Gastrocnemius medialis (tissue), 4 donors: ENCODE measurements around the gene MFSD11. TPM values are rescaled to one million over a fixed set of nuclear protein-coding genes. Genes with fewer than 3 reads are reported as not detected.

Experiments
- ATAC-seq, 2 donors: fragments of 150-250 bp; one replicate each; pipeline ENCODE4 v1.9.1; 2016
- DNase-seq, 2 donors: peaks; one replicate each; pipeline ENCODE4 v3.0.0-alpha.2; 2019
- H3K27ac ChIP-seq, 4 donors: fragments of 200-600 bp; sonication (generic); 1 replicate in 1 of 4; 2 replicates in 3 of 4; pipeline ENCODE4 v1.5.1; 2016 to 2018; ENCODE audit warnings: mild to moderate bottlenecking in 2 of 4, moderate library complexity in 1 of 4
- H3K27me3 ChIP-seq, 3 donors: fragments of 200-600 bp; sonication (generic) in 2 of 3; 1 replicate in 1 of 3; 2 replicates in 2 of 3; pipeline versions ENCODE4 v1.5.1 to v1.6.0; 2016 to 2019; ENCODE audit warnings: mild to moderate bottlenecking in 1 of 3, moderate library complexity in 1 of 3
- H3K36me3 ChIP-seq, 2 donors: fragments of 200-600 bp; sonication (generic) in 1 of 2; one replicate each; pipeline ENCODE4 v1.5.1; 2017 to 2018
- H3K4me1 ChIP-seq, 2 donors: fragments of 200-600 bp; sonication (generic) in 1 of 2; one replicate each; pipeline ENCODE4 v1.5.1; 2016 to 2017; ENCODE audit warnings: mild to moderate bottlenecking in 2 of 2
- H3K4me3 ChIP-seq, 4 donors: fragments of 200-600 bp; sonication (generic) in 3 of 4; 1 replicate in 1 of 4; 2 replicates in 3 of 4; pipeline ENCODE4 v1.5.1; 2016 to 2019; ENCODE audit warnings: mild to moderate bottlenecking in 2 of 4
- H3K9me3 ChIP-seq, 3 donors: fragments of 200-600 bp; sonication (generic) in 2 of 3; 1 replicate in 1 of 3; 2 replicates in 2 of 3; pipeline ENCODE4 v1.5.1; 2016 to 2019
- POLR2A ChIP-seq, 2 donors: fragments of 450-650 bp; IDR thresholded peaks; one replicate each; pipeline ENCODE4 v1.6.1; 2017; ENCODE audit warnings: antibody characterized with exemption in 2 of 2, mild to moderate bottlenecking in 2 of 2, moderate library complexity in 2 of 2
- in situ Hi-C, 4 donors: fragments of 200-750 bp; cut with MboI; loops; one replicate each; pipeline versions ENCODE4 v1.15.0 to v1.8.0; 2017; ENCODE audit warnings: low sequenced_read_pairs in 4 of 4
- intact Hi-C: fragments of 100-400 bp; cut with DNase I; formaldehyde crosslinking; loops from one replicate; pipeline ENCODE4 v1.15.1; 2023; ENCODE audit warnings: low total_unique reads
- total RNA-seq, 4 donors: library from RNA; depleted of rRNA; stranded (reverse); fragments of >200 nt; gene quantifications; one replicate each; pipeline versions ENCODE4 v1.1.0 to v1.2.3, GENCODE V29; 2016
- TF ChIP-seq, protein P1 (sequence below), 5 experiments: fragments of 450-650 bp in 3 of 5; fragments of 200-600 bp in 2 of 5; sonication (generic) in 2 of 5; IDR thresholded peaks in 4 of 5; conservative IDR thresholded peaks in 1 of 5; 1 replicate in 4 of 5; 2 replicates in 1 of 5; pipeline ENCODE4 v1.5.1; 2016 to 2019; ENCODE audit warnings: antibody characterized with exemption in 5 of 5, mild to moderate bottlenecking in 3 of 5, moderate library complexity in 3 of 5

MFSD11 gene
- total RNA-seq, 4 donors from 2014 or later: 14.0 to 24.2 (median 19.5) TPM

DNA sequence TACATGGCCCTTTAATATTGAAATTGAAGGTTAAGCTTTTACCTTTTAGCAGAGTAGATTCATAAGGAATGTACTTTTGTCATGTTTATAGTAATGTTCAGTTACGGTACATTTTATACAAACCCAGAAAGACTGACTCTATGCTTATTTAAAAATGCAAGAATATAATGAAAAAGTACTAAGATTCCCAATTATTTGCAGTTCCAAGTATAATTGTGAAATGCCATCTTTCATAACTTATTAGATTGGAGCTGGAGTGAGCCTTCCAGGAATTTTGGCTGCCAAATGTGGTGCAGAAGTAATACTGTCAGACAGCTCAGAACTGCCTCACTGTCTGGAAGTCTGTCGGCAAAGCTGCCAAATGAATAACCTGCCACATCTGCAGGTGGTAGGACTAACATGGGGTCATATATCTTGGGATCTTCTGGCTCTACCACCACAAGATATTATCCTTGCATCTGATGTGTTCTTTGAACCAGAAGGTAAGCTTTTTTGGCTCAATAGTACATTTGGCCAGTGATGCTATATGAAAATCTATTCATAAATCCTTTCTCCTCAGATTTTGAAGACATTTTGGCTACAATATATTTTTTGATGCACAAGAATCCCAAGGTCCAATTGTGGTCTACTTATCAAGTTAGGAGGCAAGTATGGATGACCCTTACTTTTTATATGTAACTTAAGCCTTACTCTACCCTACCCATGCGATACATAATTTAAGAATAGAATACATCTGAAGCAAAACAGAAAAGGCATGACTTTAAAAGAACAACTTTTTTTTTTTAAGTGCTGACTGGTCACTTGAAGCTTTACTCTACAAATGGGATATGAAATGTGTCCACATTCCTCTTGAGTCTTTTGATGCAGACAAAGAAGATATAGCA lies 4.9 kb upstream of the MFSD11 start:
- ATAC-seq: no peak
- peaks cover 55% of the 10 kb centered on the region in 2 donors for H3K4me1 ChIP-seq
- H3K4me3 ChIP-seq: no peak overlapping the region
- TF ChIP-seq, protein P1, sequence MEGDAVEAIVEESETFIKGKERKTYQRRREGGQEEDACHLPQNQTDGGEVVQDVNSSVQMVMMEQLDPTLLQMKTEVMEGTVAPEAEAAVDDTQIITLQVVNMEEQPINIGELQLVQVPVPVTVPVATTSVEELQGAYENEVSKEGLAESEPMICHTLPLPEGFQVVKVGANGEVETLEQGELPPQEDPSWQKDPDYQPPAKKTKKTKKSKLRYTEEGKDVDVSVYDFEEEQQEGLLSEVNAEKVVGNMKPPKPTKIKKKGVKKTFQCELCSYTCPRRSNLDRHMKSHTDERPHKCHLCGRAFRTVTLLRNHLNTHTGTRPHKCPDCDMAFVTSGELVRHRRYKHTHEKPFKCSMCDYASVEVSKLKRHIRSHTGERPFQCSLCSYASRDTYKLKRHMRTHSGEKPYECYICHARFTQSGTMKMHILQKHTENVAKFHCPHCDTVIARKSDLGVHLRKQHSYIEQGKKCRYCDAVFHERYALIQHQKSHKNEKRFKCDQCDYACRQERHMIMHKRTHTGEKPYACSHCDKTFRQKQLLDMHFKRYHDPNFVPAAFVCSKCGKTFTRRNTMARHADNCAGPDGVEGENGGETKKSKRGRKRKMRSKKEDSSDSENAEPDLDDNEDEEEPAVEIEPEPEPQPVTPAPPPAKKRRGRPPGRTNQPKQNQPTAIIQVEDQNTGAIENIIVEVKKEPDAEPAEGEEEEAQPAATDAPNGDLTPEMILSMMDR (IDR thresholded peaks at IDR 0.05 in 4 of 5, conservative IDR thresholded peaks at IDR 0.05 in 1 of 5): no peak
- TF ChIP-seq POLR2A (IDR thresholded peaks at IDR 0.05): no peak
- H3K9me3 ChIP-seq: no peaks in the 10 kb centered on the region
- H3K27ac ChIP-seq: peak overlapping the region; percentile 96 to 99 (median 99)
- H3K36me3 ChIP-seq: peaks cover 3 to 46% of the 10 kb centered on the region in 2 donors
- in situ Hi-C loops: no loop called here
- DNase-seq: peak in 1 of 2 donors; percentile 41
- no peaks in the 10 kb centered on the region for H3K27me3 ChIP-seq
- intact Hi-C loops: loop anchor here (10.0 kb wide), 1 partner anchor 468 kb away; the partner anchor contains the start of gene UBALD2

DNA sequence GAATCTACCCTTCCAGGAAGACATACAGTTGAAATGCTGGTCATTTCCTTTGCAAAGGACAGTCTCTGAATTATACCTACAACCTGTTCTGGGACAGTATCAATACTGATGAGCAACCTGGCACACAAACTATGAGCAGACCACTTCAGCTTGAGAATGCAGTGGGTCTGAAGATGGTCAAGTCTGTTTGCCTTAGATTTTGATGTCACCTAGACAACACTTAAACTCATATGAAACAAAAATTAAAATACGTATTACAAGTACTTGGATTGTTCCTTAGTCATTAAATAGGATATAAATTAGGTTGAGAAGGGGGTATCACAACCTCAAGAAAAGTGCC lies 4.3 kb upstream of the MFSD11 start:
- peak overlapping the region; percentile 96 to 99 (median 99) for H3K27ac ChIP-seq
- peaks cover 3 to 46% of the 10 kb centered on the region in 2 donors for H3K36me3 ChIP-seq
- no peak for ATAC-seq
- TF ChIP-seq, protein P1 (IDR thresholded peaks at IDR 0.05 in 4 of 5, conservative IDR thresholded peaks at IDR 0.05 in 1 of 5): no peak
- no peak for TF ChIP-seq POLR2A (IDR thresholded peaks at IDR 0.05)
- intact Hi-C loops: loop anchor here (10.0 kb wide), 1 partner anchor 469 kb away; the partner anchor contains the start of gene UBALD2
- no peaks in the 10 kb centered on the region for H3K27me3 ChIP-seq
- no peak overlapping the region for H3K4me3 ChIP-seq
- in situ Hi-C loops: no loop called here
- H3K4me1 ChIP-seq: peaks cover 56 to 57% of the 10 kb centered on the region in 2 donors
- DNase-seq: no peak
- H3K9me3 ChIP-seq: no peaks in the 10 kb centered on the region

DNA sequence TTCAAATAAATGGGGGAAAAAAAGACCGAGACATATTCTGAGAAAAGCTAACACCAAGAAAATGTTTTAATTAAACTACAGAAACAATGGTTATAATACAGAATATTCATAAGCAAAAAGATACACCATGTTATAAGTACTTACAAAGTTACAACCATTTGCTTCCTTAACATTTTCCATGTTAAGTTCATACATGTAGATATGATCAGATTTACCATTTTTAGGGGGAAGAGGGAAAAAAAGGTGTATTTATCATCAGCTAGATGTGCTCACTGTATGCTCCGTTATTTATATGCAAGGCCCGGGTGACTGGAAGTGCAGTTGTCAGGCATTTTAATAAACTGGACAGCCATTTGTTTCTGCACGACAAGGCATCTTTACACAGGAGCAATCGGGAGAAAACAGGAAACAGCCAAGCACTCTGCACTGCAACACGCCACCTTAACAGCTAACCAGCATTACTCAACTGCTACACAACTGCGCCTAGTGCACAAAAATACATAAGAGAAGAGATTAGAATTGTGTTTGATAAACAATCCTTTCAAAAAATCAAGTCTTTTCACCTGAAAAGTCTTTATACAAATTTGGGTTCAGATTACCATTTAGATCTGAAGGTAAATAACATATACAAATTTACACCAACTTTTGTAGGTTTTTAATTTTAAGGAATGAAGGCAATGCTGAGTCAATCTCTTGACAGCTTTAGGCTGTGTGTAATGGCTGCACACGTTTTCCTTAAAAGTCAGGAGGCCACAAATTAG lies 3.7 kb upstream of the MFSD11 start:
- peaks cover 60 to 63% of the 10 kb centered on the region in 2 donors for H3K4me1 ChIP-seq
- in situ Hi-C loops: no loop called here
- H3K27ac ChIP-seq: peak overlapping the region; percentile 96 to 99 (median 99)
- ATAC-seq (no peak), DNase-seq (peak in 1 of 2 donors; percentile 3)
- intact Hi-C loops: loop anchor here (10.0 kb wide), 1 partner anchor 469 kb away; the partner anchor contains the start of gene UBALD2
- H3K9me3 ChIP-seq: no peaks in the 10 kb centered on the region
- peaks cover 3 to 46% of the 10 kb centered on the region in 2 donors for H3K36me3 ChIP-seq
- H3K4me3 ChIP-seq: peak overlapping the region in 3 of 4 donors; percentile 82 to 99 (median 91)
- TF ChIP-seq, protein P1 (IDR thresholded peaks at IDR 0.05 in 4 of 5, conservative IDR thresholded peaks at IDR 0.05 in 1 of 5): no peak
- TF ChIP-seq POLR2A (IDR thresholded peaks at IDR 0.05): no peak
- no peaks in the 10 kb centered on the region for H3K27me3 ChIP-seq

DNA sequence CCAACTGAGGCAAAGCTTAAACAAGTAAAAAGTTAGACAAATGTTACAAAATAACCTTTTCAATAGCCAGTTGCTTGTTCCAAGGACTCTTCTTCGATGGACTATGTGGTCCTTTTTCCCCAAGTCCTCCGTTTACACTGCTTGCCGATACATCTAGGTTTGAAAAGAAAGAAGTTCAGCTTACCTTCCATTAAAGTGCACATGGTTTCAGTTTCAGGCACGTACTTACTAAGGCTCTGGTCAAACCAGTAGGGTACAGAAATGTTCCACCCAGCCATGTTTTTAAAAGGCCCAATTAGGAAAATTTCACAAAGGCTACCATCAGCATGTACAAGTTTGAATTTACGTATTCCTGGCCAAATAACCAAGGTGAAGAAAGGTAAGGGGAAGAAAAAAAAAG lies 2.9 kb upstream of the MFSD11 start:
- intact Hi-C loops: loop anchor here (10.0 kb wide), 1 partner anchor 470 kb away; the partner anchor contains the start of gene UBALD2
- Histone ChIP-seq H3K27me3 (no peaks in the 10 kb centered on the region), H3K36me3 (peaks cover 3 to 46% of the 10 kb centered on the region in 2 donors), H3K4me3 (peak overlapping the region; percentile 82 to 99 (median 93)), H3K9me3 (no peaks in the 10 kb centered on the region), H3K4me1 (peaks cover 65 to 70% of the 10 kb centered on the region in 2 donors), H3K27ac (peak overlapping the region; percentile 96 to 99 (median 99))
- in situ Hi-C loops: no loop called here
- DNase-seq: no peak
- ATAC-seq: no peak
- TF ChIP-seq, protein P1 (IDR thresholded peaks at IDR 0.05 in 4 of 5, conservative IDR thresholded peaks at IDR 0.05 in 1 of 5): no peak
- no peak for TF ChIP-seq POLR2A (IDR thresholded peaks at IDR 0.05)
